Ishikawa (cell line): ENCODE measurements around the gene BFSP1.

Source experiments
- EP300 ChIP-seq: IDR thresholded peaks from 2 replicates; pipeline ENCODE4 v1.6.1; 2012; ENCODE audit warnings: borderline replicate concordance
- RAD21 ChIP-seq: IDR thresholded peaks from 2 replicates; pipeline ENCODE4 v1.6.1; 2012; ENCODE audit warnings: low read depth
- TAF1 ChIP-seq: IDR thresholded peaks from 2 replicates; pipeline ENCODE4 v1.6.1; 2012; ENCODE audit warnings: low read depth, mild to moderate bottlenecking
- TCF12 ChIP-seq: IDR thresholded peaks from 2 replicates; pipeline ENCODE4 v1.6.1; 2012; ENCODE audit warnings: low read depth

DNA sequence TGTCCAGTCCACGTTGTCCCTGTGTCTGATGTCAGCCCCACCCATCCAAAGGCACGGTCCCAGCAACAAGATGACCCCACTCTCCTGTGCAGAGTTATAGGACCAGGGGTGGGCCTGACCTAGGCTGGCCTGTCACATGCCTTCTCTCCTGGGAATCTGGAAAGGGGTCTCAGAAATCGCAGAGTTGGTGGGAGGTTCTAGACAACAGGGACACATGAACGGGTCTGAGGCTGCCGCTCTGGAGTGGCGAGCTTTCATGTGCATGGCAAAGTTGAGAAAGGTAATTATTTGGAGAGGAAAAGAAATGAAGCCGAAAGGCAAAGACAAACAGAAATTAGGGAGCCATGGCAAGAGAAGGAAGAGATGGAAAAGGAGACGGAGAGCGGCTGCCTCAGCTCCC lies 29.5 kb downstream of the BFSP1 start:
- TF ChIP-seq EP300 (no peak), TCF12 (no peak), RAD21 (no peak), TAF1 (no peak)
